HepG2 (cell line): ENCODE measurements around the gene MILR1. TPM values are rescaled to one million over a fixed set of nuclear protein-coding genes. Genes with fewer than 3 reads are reported as not detected.

Experiments used
- ADNP ChIP-seq: sonication (generic); formaldehyde crosslinking; IDR thresholded peaks from 2 replicates; pipeline ENCODE4 v1.4.0; 2020; ENCODE audit warnings: missing genetic modification reagents
- CHD4 ChIP-seq: fragments of 200-600 bp; sonication (generic); IDR thresholded peaks from 2 replicates; pipeline ENCODE4 v1.7.0; 2017; ENCODE audit warnings: mild to moderate bottlenecking, low read length, borderline replicate concordance
- CREBL2 ChIP-seq: sonication (generic); formaldehyde crosslinking; IDR thresholded peaks from 2 replicates; pipeline ENCODE4 v1.8.1; 2023; ENCODE audit warnings: missing genetic modification reagents, mild to moderate bottlenecking, borderline replicate concordance
- HINFP ChIP-seq: sonication (generic); formaldehyde crosslinking; IDR thresholded peaks from 2 replicates; pipeline ENCODE4 v1.4.0; 2020; ENCODE audit warnings: low read depth, mild to moderate bottlenecking, missing genetic modification reagents
- HMGXB3 ChIP-seq: sonication (generic); formaldehyde crosslinking; IDR thresholded peaks from 2 replicates; pipeline ENCODE4 v1.4.0; 2020; ENCODE audit warnings: missing genetic modification reagents, borderline replicate concordance
- MLXIP ChIP-seq: sonication (generic); formaldehyde crosslinking; IDR thresholded peaks from 2 replicates; pipeline ENCODE4 v1.9.0; 2021; ENCODE audit warnings: missing genetic modification reagents, borderline replicate concordance
- RFXAP ChIP-seq: sonication (generic); formaldehyde crosslinking; IDR thresholded peaks from 2 replicates; pipeline ENCODE4 v1.4.0; 2020; ENCODE audit warnings: missing genetic modification reagents, borderline replicate concordance
- ZBTB14 ChIP-seq: sonication (generic); formaldehyde crosslinking; IDR thresholded peaks from 2 replicates; pipeline ENCODE4 v1.4.0; 2020; ENCODE audit warnings: missing genetic modification reagents
- ZNF280B ChIP-seq: sonication (generic); formaldehyde crosslinking; IDR thresholded peaks from 2 replicates; pipeline ENCODE4 v1.5.0; 2020; ENCODE audit warnings: missing genetic modification reagents, mild to moderate bottlenecking, borderline replicate concordance
- ZNF577 ChIP-seq: sonication (generic); formaldehyde crosslinking; IDR thresholded peaks from 2 replicates; pipeline ENCODE4 v1.4.0; 2020; ENCODE audit warnings: mild to moderate bottlenecking, low read depth, missing genetic modification reagents, borderline replicate concordance
- ZNF775 ChIP-seq: sonication (generic); formaldehyde crosslinking; IDR thresholded peaks from 2 replicates; pipeline ENCODE4 v1.4.0; 2020; ENCODE audit warnings: missing genetic modification reagents, mild to moderate bottlenecking, moderate library complexity, borderline replicate concordance
- ZNF781 ChIP-seq: sonication (generic); formaldehyde crosslinking; IDR thresholded peaks from 2 replicates; pipeline ENCODE4 v1.5.1; 2020; ENCODE audit warnings: borderline replicate concordance, mild to moderate bottlenecking, missing genetic modification reagents; ENCODE audit errors: not compliant biosample characterization
- polyA plus RNA-seq, 8 experiments: library from polyadenylated mRNA; depleted of rRNA in 3 of 8; stranded (reverse) in 7 of 8; unstranded in 1 of 8; fragments of >200 nt; fragmentation: Illumina TruSeq in 4 of 8; extraction: Trizol in 4 of 8; gene quantifications; 2 replicates each; pipeline versions ENCODE4 v1.2.1 to v1.2.3, GENCODE V29; 2011 to 2016; ENCODE audit warnings: low read depth in 4 of 8, missing spikeins in 1 of 8, mixed read lengths in 1 of 8; ENCODE audit not compliant: insufficient read depth in 1 of 8
- total RNA-seq, 5 experiments: library from RNA; depleted of rRNA; stranded (reverse); fragments of >200 nt; fragmentation: Illumina TruSeq; extraction: Trizol; gene quantifications; 2 replicates each; pipeline ENCODE4 v1.2.3, GENCODE V29; 2016; ENCODE audit warnings: low read depth in 1 of 5

The MILR1 gene
- total and polyA plus RNA-seq, 2 of the 13 experiments (the other 11 are each of a cell fraction or from before 2014, with no cell fraction given): 0.27 to 1.7 TPM

- TF ChIP-seq ZBTB14 (CRISPR knock-in tag) (peak; percentile 50; the same call in 1 of the 2 replicates), ZNF775 (no peak), ZNF280B (CRISPR knock-in tag) (peak; percentile 73), CHD4 (no peak), ADNP (CRISPR knock-in tag) (no peak), HMGXB3 (CRISPR knock-in tag) (no peak; the same call in 1 of the 2 replicates), CREBL2 (peak; percentile 87; the same call in 1 of the 2 replicates), RFXAP (CRISPR knock-in tag) (peak; percentile 44), MLXIP (CRISPR knock-in tag) (peak; percentile 48; the same call in 1 of the 2 replicates), ZNF781 (CRISPR knock-in tag) (peak; percentile 60), HINFP (CRISPR knock-in tag) (peak; percentile 100), ZNF577 (CRISPR knock-in tag) (peak; percentile 62; the same call in 1 of the 2 replicates)
Observed at GRCh38 chr17:64506576-64507412, 57.9 kb downstream of the MILR1 start, which contains the start of gene CEP95 (continued).
